Testis (tissue), 2 donors: ENCODE data around the gene PHEX.

Experiments
- CTCF ChIP-seq, 3 experiments: fragments of 450-650 bp in 2 of 3; fragments of 200-600 bp in 1 of 3; sonication (generic) in 1 of 3; IDR thresholded peaks; one replicate each; pipeline ENCODE4 v1.5.1; 2016 to 2019; ENCODE audit warnings: antibody characterized with exemption in 3 of 3, mild to moderate bottlenecking in 2 of 3, moderate library complexity in 1 of 3
- POLR2A ChIP-seq: fragments of 450-650 bp; IDR thresholded peaks from one replicate; pipeline ENCODE4 v1.6.1; 2017; ENCODE audit warnings: antibody characterized with exemption, mild to moderate bottlenecking, moderate library complexity

DNA sequence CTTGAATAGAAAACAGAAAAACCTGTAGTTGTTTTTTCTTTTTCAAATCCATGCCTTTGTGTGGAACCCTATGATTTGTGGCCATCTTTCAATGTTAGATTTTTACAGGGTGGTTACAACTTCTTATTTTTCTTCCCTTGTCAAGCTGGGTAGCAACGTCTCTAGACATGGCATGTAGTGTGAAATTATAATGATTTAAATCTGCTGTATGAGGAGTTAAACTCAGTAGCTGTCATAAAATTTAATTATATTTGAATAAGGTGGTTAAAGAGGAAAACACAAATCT lies 162.5 kb downstream of the PHEX start:
- TF ChIP-seq CTCF (IDR thresholded peaks at IDR 0.05) (no peak), POLR2A (no peak)
